Endodermal cell (in vitro differentiated cells): Measurements from ENCODE around the gene SCART1. TPM values are rescaled to one million over a fixed set of nuclear protein-coding genes. Genes with fewer than 3 reads are reported as not detected.

Experiments
- DNase-seq: peaks from one replicate; pipeline ENCODE4 v3.0.0-alpha.2; 2017
- H3K27ac ChIP-seq: 2 replicates; pipeline ENCODE4 v1.5.1; 2013; ENCODE audit warnings: mild to moderate bottlenecking, low read depth, low read length, moderate library complexity
- H3K27me3 ChIP-seq: 2 replicates; pipeline ENCODE4 v1.6.1; 2013; ENCODE audit warnings: mild to moderate bottlenecking, low read length, moderate library complexity; ENCODE audit not compliant: insufficient read depth, control insufficient read depth, poor library complexity, severe bottlenecking
- H3K36me3 ChIP-seq: 2 replicates; pipeline ENCODE4 v1.7.0; 2013; ENCODE audit warnings: mild to moderate bottlenecking, low read length, moderate library complexity; ENCODE audit not compliant: control insufficient read depth, insufficient read depth
- H3K4me1 ChIP-seq: one replicate; pipeline ENCODE4 v1.7.0; 2013; ENCODE audit warnings: low read length; ENCODE audit not compliant: control insufficient read depth, insufficient read depth
- H3K4me3 ChIP-seq: 2 replicates; pipeline ENCODE4 v1.5.1; 2013; ENCODE audit warnings: mild to moderate bottlenecking, low read length, moderate library complexity
- H3K9ac ChIP-seq: 2 replicates; pipeline ENCODE4 v1.6.1; 2013; ENCODE audit warnings: mild to moderate bottlenecking, low read length, moderate library complexity; ENCODE audit not compliant: poor library complexity, severe bottlenecking; ENCODE audit errors: extremely low read depth
- H3K9me3 ChIP-seq: 2 replicates; pipeline ENCODE4 v1.6.1; 2013; ENCODE audit warnings: mild to moderate bottlenecking, low read length, moderate library complexity; ENCODE audit not compliant: control insufficient read depth
- H3K27ac Mint-ChIP-seq: 2 replicates; pipeline ENCODE4 v1.8.0; 2020; ENCODE audit warnings: mixed read lengths
- H3K27me3 Mint-ChIP-seq: 2 replicates; pipeline ENCODE4 v1.8.0; 2021; ENCODE audit warnings: mild to moderate bottlenecking, mixed read lengths; ENCODE audit not compliant: insufficient read depth
- H3K36me3 Mint-ChIP-seq: 2 replicates; pipeline ENCODE4 v1.8.0; 2020; ENCODE audit warnings: low read depth, mixed read lengths
- H3K4me1 Mint-ChIP-seq: 2 replicates; pipeline ENCODE4 v1.8.0; 2020; ENCODE audit warnings: mixed read lengths
- H3K4me3 Mint-ChIP-seq: 2 replicates; pipeline ENCODE4 v1.8.0; 2020; ENCODE audit warnings: mild to moderate bottlenecking, moderate library complexity, mixed read lengths
- H3K9me3 Mint-ChIP-seq: 2 replicates; pipeline ENCODE4 v1.8.0; 2020; ENCODE audit warnings: mild to moderate bottlenecking, mixed read lengths
- WGBS, 2 experiments: methylation state at CpG; one replicate each; pipeline versions ENCODE4 v1.1.5 to v1.1.7; 2013; ENCODE audit warnings: missing lambda C conversion rate in 2 of 2, mixed read lengths in 1 of 2; ENCODE audit not compliant: insufficient coverage in 1 of 2, insufficient read length in 1 of 2; 5-methylcytosine and 5-hydroxymethylcytosine counted together
- total RNA-seq, 2 donors: library from RNA; stranded (reverse); fragmentation: NEBNext Ultra II Directional in 1 of 2; extraction: Animal tissue kit (Norgen Biotek cat#: 25700) in 1 of 2; gene quantifications; 2 replicates in 1 of 2; 3 replicates in 1 of 2; pipeline ENCODE4 v1.2.1, GENCODE V29; 2021
- TF ChIP-seq, protein P1 (sequence below): fragments of 200-600 bp; sonication (generic); conservative IDR thresholded peaks from 2 replicates; pipeline ENCODE4 v1.5.0; 2021; ENCODE audit warnings: antibody characterized with exemption, mild to moderate bottlenecking

SCART1 gene
- total RNA-seq, 2 donors from 2014 or later, result 0.37 to 0.80 TPM

GRCh38 chr10:133452453-133452852 lies 1.3 kb upstream of the SCART1 start:
- no peaks in the 10 kb centered on the region for H3K27me3 ChIP-seq
- Mint-ChIP-seq H3K36me3 (no peaks in the 10 kb centered on the region), H3K4me3 (no peak overlapping the region), H3K9me3 (peaks cover 90% of the 10 kb centered on the region), H3K27me3 (no peaks in the 10 kb centered on the region), H3K27ac (no peak overlapping the region), H3K4me1 (no peaks in the 10 kb centered on the region)
- H3K9me3 ChIP-seq, result peaks cover 25% of the 10 kb centered on the region
- no peak overlapping the region for H3K4me3 ChIP-seq
- no peak overlapping the region for H3K27ac ChIP-seq
- no peak overlapping the region for H3K9ac ChIP-seq
- WGBS, 2 experiments, result 66 to 78% methylated on average over 3 to 4 of the region's 4 CpGs
- DNase-seq, result no peak
- H3K36me3 ChIP-seq, result no peaks in the 10 kb centered on the region
- TF ChIP-seq, protein P1, sequence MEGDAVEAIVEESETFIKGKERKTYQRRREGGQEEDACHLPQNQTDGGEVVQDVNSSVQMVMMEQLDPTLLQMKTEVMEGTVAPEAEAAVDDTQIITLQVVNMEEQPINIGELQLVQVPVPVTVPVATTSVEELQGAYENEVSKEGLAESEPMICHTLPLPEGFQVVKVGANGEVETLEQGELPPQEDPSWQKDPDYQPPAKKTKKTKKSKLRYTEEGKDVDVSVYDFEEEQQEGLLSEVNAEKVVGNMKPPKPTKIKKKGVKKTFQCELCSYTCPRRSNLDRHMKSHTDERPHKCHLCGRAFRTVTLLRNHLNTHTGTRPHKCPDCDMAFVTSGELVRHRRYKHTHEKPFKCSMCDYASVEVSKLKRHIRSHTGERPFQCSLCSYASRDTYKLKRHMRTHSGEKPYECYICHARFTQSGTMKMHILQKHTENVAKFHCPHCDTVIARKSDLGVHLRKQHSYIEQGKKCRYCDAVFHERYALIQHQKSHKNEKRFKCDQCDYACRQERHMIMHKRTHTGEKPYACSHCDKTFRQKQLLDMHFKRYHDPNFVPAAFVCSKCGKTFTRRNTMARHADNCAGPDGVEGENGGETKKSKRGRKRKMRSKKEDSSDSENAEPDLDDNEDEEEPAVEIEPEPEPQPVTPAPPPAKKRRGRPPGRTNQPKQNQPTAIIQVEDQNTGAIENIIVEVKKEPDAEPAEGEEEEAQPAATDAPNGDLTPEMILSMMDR, result no peak
- H3K4me1 ChIP-seq, result no peaks in the 10 kb centered on the region

DNA sequence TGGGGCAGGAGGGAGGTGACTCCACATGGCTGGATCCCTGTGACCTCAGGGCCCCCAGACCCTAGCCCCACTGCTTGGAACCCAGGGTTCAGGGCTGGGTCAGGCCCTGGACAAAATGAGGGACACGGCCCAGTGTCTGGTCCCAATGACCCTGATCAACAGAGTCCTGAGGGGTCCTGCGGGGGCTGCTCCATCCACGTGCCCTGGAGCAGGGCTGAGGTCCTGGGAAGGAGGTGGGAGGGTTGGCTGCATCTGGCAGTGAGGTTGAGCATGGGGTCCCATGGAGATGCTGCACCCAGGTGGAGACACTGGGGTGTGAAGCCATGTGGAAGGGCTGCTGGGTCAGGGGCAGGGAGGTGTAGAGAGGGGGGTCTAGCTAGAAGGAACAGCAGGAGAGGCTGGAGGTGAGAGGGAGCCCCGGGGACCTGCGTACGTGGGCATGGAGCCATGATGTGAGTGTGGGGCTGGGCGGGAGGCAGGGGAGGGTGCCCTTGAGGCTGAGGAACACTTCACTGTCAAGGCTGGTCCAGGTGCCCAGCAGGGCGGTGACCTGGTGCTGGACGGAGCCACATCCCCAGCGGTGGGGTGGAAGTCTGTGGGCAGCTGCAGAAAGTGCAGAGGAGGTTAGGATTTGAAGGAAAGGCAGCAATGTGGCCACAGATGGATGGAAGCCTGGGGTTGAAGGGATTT lies 604 bp downstream of the SCART1 start:
- no peak overlapping the region for H3K27ac Mint-ChIP-seq
- no peaks in the 10 kb centered on the region for H3K36me3 Mint-ChIP-seq
- Histone ChIP-seq H3K27me3 (no peaks in the 10 kb centered on the region), H3K9ac (no peak overlapping the region), H3K36me3 (no peaks in the 10 kb centered on the region), H3K4me3 (no peak overlapping the region), H3K9me3 (peaks cover 6% of the 10 kb centered on the region), H3K4me1 (no peaks in the 10 kb centered on the region), H3K27ac (no peak overlapping the region)
- no peaks in the 10 kb centered on the region for H3K4me1 Mint-ChIP-seq
- H3K4me3 Mint-ChIP-seq, result no peak overlapping the region
- H3K27me3 Mint-ChIP-seq, result no peaks in the 10 kb centered on the region
- WGBS, 2 experiments, result 71 to 77% methylated on average over 6 to 10 of the region's 10 CpGs
- TF ChIP-seq, protein P1, result no peak
- peaks cover 89% of the 10 kb centered on the region for H3K9me3 Mint-ChIP-seq
- no peak for DNase-seq

DNA sequence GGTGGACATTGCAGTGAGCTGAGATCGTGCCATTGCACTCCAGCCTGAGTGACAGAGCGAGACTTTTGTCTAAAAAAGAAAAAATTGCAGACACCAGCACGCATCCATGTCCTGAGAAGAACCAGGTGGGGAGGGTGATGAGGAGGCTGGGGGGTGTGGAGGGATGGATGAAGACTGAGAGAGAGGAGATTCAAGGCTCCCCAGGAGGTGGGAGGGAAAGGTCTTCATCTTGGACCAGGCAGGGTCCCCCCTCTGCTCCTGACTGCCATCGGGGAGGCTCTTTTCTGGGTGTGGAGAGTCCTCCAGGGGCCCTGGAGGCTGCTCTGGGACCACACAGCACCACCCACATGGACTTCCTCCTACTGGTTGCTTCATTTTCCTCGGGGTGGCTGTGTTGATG lies 1.5 kb downstream of the SCART1 start:
- Mint-ChIP-seq H3K27ac (no peak overlapping the region), H3K36me3 (no peaks in the 10 kb centered on the region), H3K27me3 (no peaks in the 10 kb centered on the region), H3K4me3 (no peak overlapping the region), H3K4me1 (no peaks in the 10 kb centered on the region), H3K9me3 (peaks cover 87% of the 10 kb centered on the region)
- TF ChIP-seq, protein P1, result no peak
- Histone ChIP-seq H3K4me1 (no peaks in the 10 kb centered on the region), H3K36me3 (no peaks in the 10 kb centered on the region), H3K9me3 (no peaks in the 10 kb centered on the region), H3K9ac (no peak overlapping the region), H3K27ac (no peak overlapping the region), H3K4me3 (no peak overlapping the region), H3K27me3 (no peaks in the 10 kb centered on the region)
- 65 to 80% methylated on average over 3 to 5 of the region's 5 CpGs for WGBS, 2 experiments
- no peak for DNase-seq
